A549 (cell line): Measurements from ENCODE around the gene VIT.

Source experiments
- MYC ChIP-seq: IDR thresholded peaks from 2 replicates; pipeline ENCODE4 v1.6.1; 2012; ENCODE audit warnings: mild to moderate bottlenecking, inconsistent platforms, low read length, improper control_type of control experiment, borderline replicate concordance
- POLR2A ChIP-seq: IDR thresholded peaks from 2 replicates; pipeline ENCODE4 v1.6.1; 2012; ENCODE audit warnings: mild to moderate bottlenecking, low read length
- TF ChIP-seq, protein P1 (sequence below): fragments of >200 bp; sonication (Bioruptor Twin); formaldehyde crosslinking; IDR thresholded peaks from 3 replicates; pipeline ENCODE4 v1.5.1; 2016

DNA sequence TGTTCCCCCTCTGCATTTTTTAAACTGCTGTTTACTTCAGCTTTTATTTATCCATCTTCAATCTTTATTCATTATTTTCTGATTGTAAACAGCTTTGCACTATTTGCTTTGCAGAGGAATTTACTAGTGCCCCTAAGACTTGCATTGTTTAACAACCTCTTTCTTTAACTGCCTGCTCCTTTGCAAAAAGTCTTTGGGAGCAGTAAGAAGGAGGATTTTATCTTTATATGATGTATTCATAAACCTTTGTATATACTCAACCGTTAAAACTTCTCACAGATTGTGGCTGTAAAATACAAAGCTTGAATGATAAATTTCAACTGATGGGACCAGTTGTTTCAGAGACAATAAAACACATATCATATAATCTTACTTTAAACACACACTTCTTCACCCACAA lies 20.1 kb upstream of the VIT start:
- TF ChIP-seq, protein P1, sequence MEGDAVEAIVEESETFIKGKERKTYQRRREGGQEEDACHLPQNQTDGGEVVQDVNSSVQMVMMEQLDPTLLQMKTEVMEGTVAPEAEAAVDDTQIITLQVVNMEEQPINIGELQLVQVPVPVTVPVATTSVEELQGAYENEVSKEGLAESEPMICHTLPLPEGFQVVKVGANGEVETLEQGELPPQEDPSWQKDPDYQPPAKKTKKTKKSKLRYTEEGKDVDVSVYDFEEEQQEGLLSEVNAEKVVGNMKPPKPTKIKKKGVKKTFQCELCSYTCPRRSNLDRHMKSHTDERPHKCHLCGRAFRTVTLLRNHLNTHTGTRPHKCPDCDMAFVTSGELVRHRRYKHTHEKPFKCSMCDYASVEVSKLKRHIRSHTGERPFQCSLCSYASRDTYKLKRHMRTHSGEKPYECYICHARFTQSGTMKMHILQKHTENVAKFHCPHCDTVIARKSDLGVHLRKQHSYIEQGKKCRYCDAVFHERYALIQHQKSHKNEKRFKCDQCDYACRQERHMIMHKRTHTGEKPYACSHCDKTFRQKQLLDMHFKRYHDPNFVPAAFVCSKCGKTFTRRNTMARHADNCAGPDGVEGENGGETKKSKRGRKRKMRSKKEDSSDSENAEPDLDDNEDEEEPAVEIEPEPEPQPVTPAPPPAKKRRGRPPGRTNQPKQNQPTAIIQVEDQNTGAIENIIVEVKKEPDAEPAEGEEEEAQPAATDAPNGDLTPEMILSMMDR = no peak
- no peak for TF ChIP-seq POLR2A
- no peak for TF ChIP-seq MYC
